GM19025 (cell line): ENCODE measurements around the gene WDR5B.
"Not testable (repeated sequence)": the region's sequence is repeated elsewhere in the genome, so short reads cannot be mapped to it uniquely, and the experiment has no call there.

ENCODE experiments used
- ATAC-seq: cut with Tn5 transposase; IDR thresholded peaks from one replicate; pipeline ENCODE4 v1.9.1; 2021; ENCODE audit warnings: mild to moderate bottlenecking, low read depth, moderate library complexity; ENCODE audit not compliant: unreplicated experiment

Gene WDR5B

GRCh38 chr3:122415762-122416654, at the start of gene WDR5B:
TSS of gene WDR5B (minus strand) at chr3:122416062. CDS start at chr3:122415528, 534 bp downstream.
- ATAC-seq, result peak; percentile 84

GRCh38 chr3:122464659-122465058, 48.8 kb upstream of the WDR5B start:
- ATAC-seq, result no peak

- ATAC-seq, result no peak
Measured at GRCh38 chr3:122462406-122462805, 46.5 kb upstream of the WDR5B start.

- no peak for ATAC-seq
Measured at GRCh38 chr3:122461806-122462205, 45.9 kb upstream of the WDR5B start.

GRCh38 chr3:122458992-122459391, 43.1 kb upstream of the WDR5B start:
- ATAC-seq, result no peak

- no peak for ATAC-seq
Measured at GRCh38 chr3:122457706-122458105, 41.8 kb upstream of the WDR5B start.

- no peak for ATAC-seq
Measured at GRCh38 chr3:122456074-122456473, 40.2 kb upstream of the WDR5B start.

- ATAC-seq, result no peak
Measured at GRCh38 chr3:122451371-122451770, 35.5 kb upstream of the WDR5B start.

GRCh38 chr3:122448218-122448617, 32.4 kb upstream of the WDR5B start:
- ATAC-seq, result not testable (repeated sequence)

- not testable (repeated sequence) for ATAC-seq
Measured at GRCh38 chr3:122444491-122444887, 28.6 kb upstream of the WDR5B start.

GRCh38 chr3:122443762-122444490, 28.1 kb upstream of the WDR5B start:
- ATAC-seq, result not testable (repeated sequence)

- no peak for ATAC-seq
Measured at GRCh38 chr3:122443090-122443489, 27.2 kb upstream of the WDR5B start.

- no peak for ATAC-seq
Measured at GRCh38 chr3:122435950-122436349, 20.1 kb upstream of the WDR5B start.

GRCh38 chr3:122430371-122430770, 14.5 kb upstream of the WDR5B start:
- ATAC-seq, result no peak

GRCh38 chr3:122427857-122428471, 12.1 kb upstream of the WDR5B start:
- ATAC-seq, result no peak

- ATAC-seq, result no peak
Measured at GRCh38 chr3:122421836-122422235, 6.0 kb upstream of the WDR5B start.

GRCh38 chr3:122421101-122421500, 5.2 kb upstream of the WDR5B start:
- no peak for ATAC-seq

- ATAC-seq, result no peak
Measured at GRCh38 chr3:122416966-122417365, 1.1 kb upstream of the WDR5B start.

- ATAC-seq, result peak; percentile 28
Measured at GRCh38 chr3:122415104-122415744, 638 bp downstream of the WDR5B start.

GRCh38 chr3:122414391-122414790, 1.5 kb downstream of the WDR5B start:
- ATAC-seq, result no peak

GRCh38 chr3:122410639-122411038, 5.2 kb downstream of the WDR5B start:
- no peak for ATAC-seq
